Urinary bladder (tissue), 4 donors: ENCODE results near the gene NPIPA1. TPM values are rescaled to one million over a fixed set of nuclear protein-coding genes. Genes with fewer than 3 reads are reported as not detected.
"Not testable (repeated sequence)": the region's sequence is repeated elsewhere in the genome, so short reads cannot be mapped to it uniquely, and the experiment has no call there.

Experiments used
- DNase-seq: peaks from one replicate; pipeline ENCODE4 v3.0.0-alpha.2; 2015; ENCODE audit errors: extremely low spot score
- H3K27ac ChIP-seq: one replicate; pipeline ENCODE4 v1.5.1; 2013; ENCODE audit warnings: low read depth, mild to moderate bottlenecking, moderate library complexity
- H3K36me3 ChIP-seq: one replicate; pipeline ENCODE4 v1.6.1; 2013; ENCODE audit warnings: mild to moderate bottlenecking, moderate library complexity; ENCODE audit not compliant: insufficient read depth
- H3K4me1 ChIP-seq: one replicate; pipeline ENCODE4 v1.6.1; 2013; ENCODE audit warnings: mild to moderate bottlenecking, moderate library complexity; ENCODE audit not compliant: insufficient read depth
- H3K4me3 ChIP-seq: one replicate; pipeline ENCODE4 v1.5.1; 2013; ENCODE audit warnings: low read depth, low read length
- WGBS: extraction: QIAGEN DNeasy Blood & Tissue Kit; methylation state at CpG from one replicate; pipeline ENCODE4 v1.1.7; 2013; 5-methylcytosine and 5-hydroxymethylcytosine counted together
- polyA plus RNA-seq: library from polyadenylated mRNA; stranded (reverse); fragments of 200-250 nt; gene quantifications from one replicate; pipeline ENCODE4 v1.2.3, GENCODE V29; 2013
- total RNA-seq: library from RNA; depleted of rRNA; stranded (reverse); fragments of >200 nt; gene quantifications from one replicate; pipeline ENCODE4 v1.2.3, GENCODE V29; 2014
- donor health status: healthy with polysubstance abuse.
- donor health status: healthy.

Gene NPIPA1
- total and polyA plus RNA-seq, 2 donors = 101 to 130 TPM

- WGBS = 94% methylated on average over 7 of the region's 27 CpGs
- DNase-seq, H3K4me1 ChIP-seq, H3K4me3 ChIP-seq, H3K27ac ChIP-seq, H3K36me3 ChIP-seq: not testable (repeated sequence)
Measured at GRCh38 chr16:14922285-14922684, 15.0 kb upstream of the NPIPA1 start.

DNA sequence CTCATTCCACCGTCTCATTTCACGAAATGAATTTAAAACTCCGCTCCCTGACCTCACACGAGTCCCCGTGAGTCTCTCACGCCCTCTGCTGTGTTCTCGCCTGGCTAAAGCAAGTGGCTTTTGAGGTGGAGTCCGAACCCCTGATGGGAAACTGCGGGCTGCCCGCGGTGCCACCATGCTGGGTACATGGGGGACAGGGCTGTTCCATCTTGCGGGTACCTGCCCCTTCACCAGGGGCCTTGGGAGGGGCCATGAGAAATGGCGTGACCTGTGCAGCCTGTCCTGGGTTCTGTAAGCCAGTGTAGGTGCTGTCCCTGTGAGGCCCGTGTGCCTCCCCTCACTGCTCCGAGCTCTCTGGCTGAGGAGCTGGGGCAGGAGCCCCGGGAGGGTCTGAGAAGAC lies 14.3 kb upstream of the NPIPA1 start:
- 94% methylated on average over 8 of the region's 16 CpGs for WGBS
- not testable (repeated sequence) for DNase-seq, H3K4me3 ChIP-seq, H3K27ac ChIP-seq, H3K4me1 ChIP-seq, H3K36me3 ChIP-seq

GRCh38 chr16:14923394-14924088 lies 13.7 kb upstream of the NPIPA1 start:
- H3K36me3 ChIP-seq, H3K4me1 ChIP-seq, H3K27ac ChIP-seq, DNase-seq, H3K4me3 ChIP-seq: not testable (repeated sequence)
- WGBS = 92% methylated on average over 8 of the region's 31 CpGs

- WGBS = 97% methylated on average over 3 of the region's 17 CpGs
- H3K27ac ChIP-seq, H3K4me1 ChIP-seq, DNase-seq, H3K36me3 ChIP-seq, H3K4me3 ChIP-seq: not testable (repeated sequence)
Measured at GRCh38 chr16:14924359-14924758, 12.9 kb upstream of the NPIPA1 start.

GRCh38 chr16:14924982-14925381 lies 12.3 kb upstream of the NPIPA1 start:
- not testable (repeated sequence) for H3K27ac ChIP-seq, DNase-seq, H3K4me3 ChIP-seq, H3K4me1 ChIP-seq, H3K36me3 ChIP-seq
- WGBS = 96% methylated on average over 11 of the region's 18 CpGs

DNA sequence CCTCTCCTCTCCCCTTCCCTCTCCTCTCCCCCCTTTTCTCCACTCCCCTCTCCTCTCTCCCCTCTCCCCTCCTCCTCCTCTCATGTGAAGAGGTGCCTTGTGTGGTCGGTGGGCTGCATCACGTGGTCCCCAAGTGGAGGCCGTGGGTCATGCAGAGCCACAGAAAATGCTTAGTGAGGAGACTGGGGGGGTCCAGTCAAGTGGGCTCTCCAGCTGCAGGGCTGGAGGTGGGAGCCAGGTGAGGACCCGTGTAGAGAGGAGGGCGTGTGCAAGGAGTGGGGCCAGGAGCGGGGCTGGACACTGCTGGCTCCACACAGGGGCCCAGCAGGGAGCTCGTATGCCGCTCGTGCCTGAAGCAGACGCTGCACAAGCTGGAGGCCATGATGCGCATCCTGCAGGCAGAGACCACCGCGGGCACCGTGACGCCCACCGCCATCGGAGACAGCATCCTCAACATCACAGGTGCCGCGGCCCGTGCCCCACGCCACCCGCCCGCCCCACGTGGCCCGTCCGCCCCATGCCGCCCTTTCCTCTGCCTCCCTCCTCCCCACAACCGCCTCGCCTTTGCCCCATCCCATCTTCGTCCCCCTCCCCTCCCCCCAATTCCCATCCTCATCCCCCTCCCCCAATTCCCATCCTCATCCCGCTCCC lies 9.1 kb upstream of the NPIPA1 start:
- WGBS = 71% methylated on average over 6 of the region's 31 CpGs
- DNase-seq = not testable (repeated sequence)

GRCh38 chr16:14929176-14929575 lies 8.1 kb upstream of the NPIPA1 start:
- not testable (repeated sequence) for H3K4me1 ChIP-seq, DNase-seq, H3K4me3 ChIP-seq, H3K36me3 ChIP-seq, H3K27ac ChIP-seq
- 93% methylated on average over 18 of the region's 26 CpGs for WGBS

More for the DNA sequence above, 9.1 kb upstream of the NPIPA1 start:
- not testable (repeated sequence) for H3K4me3 ChIP-seq, H3K4me1 ChIP-seq, H3K36me3 ChIP-seq, H3K27ac ChIP-seq

- H3K4me1 ChIP-seq, DNase-seq, H3K27ac ChIP-seq, H3K36me3 ChIP-seq, H3K4me3 ChIP-seq: not testable (repeated sequence)
- WGBS = 87% methylated on average over 15 of the region's 25 CpGs
Measured at GRCh38 chr16:14930246-14930645, 7.0 kb upstream of the NPIPA1 start.

DNA sequence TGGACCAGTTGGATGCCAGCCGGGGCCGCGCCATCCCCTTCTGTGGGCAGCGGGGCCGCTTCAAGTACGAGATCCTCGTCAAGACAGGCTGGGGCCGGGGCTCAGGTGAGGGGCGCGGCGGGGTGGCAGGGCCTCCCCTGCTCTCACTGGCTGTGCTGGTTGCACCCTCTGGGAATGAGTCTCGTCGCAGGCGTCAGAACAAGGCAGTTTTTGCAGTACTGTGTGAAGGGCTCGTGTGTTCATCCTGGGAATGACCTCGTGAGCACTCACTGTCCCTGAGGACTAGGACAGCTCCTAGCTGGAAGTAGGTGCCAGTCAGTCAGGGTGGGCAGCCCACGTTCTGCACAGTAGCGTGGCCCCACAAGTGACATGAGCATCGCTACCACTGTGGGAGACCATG lies 6.3 kb upstream of the NPIPA1 start:
- not testable (repeated sequence) for H3K36me3 ChIP-seq, H3K4me3 ChIP-seq, DNase-seq, H3K27ac ChIP-seq, H3K4me1 ChIP-seq
- WGBS = 93% methylated on average over 9 of the region's 19 CpGs

DNA sequence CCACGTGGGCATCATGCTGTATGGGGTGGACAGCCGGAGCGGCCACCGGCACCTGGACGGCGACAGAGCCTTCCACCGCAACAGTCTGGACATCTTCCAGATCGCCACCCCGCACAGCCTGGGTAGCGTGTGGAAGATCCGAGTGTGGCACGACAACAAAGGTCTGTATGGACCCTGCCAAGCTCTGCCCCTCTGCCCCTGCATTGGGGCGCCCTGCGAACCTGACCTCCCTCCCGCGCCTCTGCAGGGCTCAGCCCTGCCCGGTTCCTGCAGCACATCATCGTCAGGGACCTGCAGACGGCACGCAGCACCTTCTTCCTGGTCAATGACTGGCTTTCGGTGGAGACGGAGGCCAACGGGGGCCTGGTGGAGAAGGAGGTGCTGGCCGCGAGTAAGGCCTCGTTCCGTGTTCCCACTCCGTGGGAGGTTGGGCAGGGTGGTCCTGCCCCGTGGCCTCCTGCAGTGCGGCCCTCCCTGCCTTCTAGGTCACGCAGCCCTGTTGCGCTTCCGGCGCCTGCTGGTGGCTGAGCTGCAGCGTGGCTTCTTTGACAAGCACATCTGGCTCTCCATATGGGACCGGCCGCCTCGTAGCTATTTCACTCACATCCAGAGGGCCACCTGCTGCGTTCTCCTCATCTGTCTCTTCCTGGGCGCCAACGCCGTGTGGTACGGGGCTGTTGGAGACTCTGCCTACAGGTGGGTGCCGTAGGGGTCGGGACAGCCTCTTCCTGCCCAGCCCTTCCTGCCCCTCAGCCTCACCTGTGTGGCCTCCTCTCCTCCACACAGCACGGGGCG lies 4.5 kb upstream of the NPIPA1 start:
- not testable (repeated sequence) for H3K4me3 ChIP-seq, H3K27ac ChIP-seq, H3K36me3 ChIP-seq, H3K4me1 ChIP-seq, DNase-seq
- 97% methylated on average over 26 of the region's 47 CpGs for WGBS

- 50% methylated on average over 6 of the region's 9 CpGs for WGBS
- H3K27ac ChIP-seq, DNase-seq, H3K4me3 ChIP-seq, H3K36me3 ChIP-seq, H3K4me1 ChIP-seq: not testable (repeated sequence)
Measured at GRCh38 chr16:14937994-14938393, 751 bp downstream of the NPIPA1 start.

- H3K27ac ChIP-seq, H3K4me1 ChIP-seq, DNase-seq, H3K36me3 ChIP-seq, H3K4me3 ChIP-seq: not testable (repeated sequence)
- WGBS = 66% methylated on average over 3 of the region's 3 CpGs
Measured at GRCh38 chr16:14942686-14943085, 5.4 kb downstream of the NPIPA1 start.

GRCh38 chr16:14955546-14956231 lies 18.4 kb downstream of the NPIPA1 start:
- H3K4me1 ChIP-seq = no peaks in the 10 kb centered on the region
- H3K36me3 ChIP-seq = no peaks in the 10 kb centered on the region
- DNase-seq = no peak
- H3K4me3 ChIP-seq = no peak overlapping the region
- 85% methylated on average over 16 of the region's 16 CpGs for WGBS
- no peak overlapping the region for H3K27ac ChIP-seq
